Measurements from ENCODE around the gene MARK2. TPM values are rescaled to one million over a fixed set of nuclear protein-coding genes. Genes with fewer than 3 reads are reported as not detected.
A peak's percentile ranks its signal among the peaks of the same experiment; 100 is the strongest.

MARK2 gene
- total and polyA plus RNA-seq, 2 of the 8 experiments (the other 6 are each of a cell fraction or from before 2014, with no cell fraction given): 19.3 to 58.5 TPM

DNA sequence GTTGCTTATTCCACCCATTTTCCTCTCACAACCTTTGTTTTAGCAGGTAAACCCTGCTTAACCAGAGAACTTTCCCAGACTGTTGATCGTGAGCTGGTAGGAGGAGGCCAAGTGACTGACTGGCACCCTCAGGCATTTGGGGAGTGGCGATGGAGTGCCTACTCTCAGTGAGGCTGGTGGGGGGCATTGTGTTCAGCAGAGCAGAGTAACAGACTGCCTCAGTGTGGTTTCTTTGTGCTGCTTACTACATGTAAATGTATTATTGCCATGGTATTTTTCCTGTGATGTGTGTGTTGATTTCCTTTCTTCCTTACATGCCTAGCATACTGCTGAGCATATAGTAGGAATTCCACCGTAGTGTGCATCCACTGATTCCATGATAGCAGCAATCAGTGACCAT, 2.6 kb downstream of the MARK2 start:
- peak overlapping the region in 3 of 4 experiments; percentile 9 to 83 (median 36); a peak in 4 of 7 replicates for H3K9ac ChIP-seq (replicated peaks in 1 of 4; ENCODE audit: extremely low read depth in 1 of 4, low read depth in 3 of 4, low read length in 3 of 4)
- no peak overlapping the region for H3K4ac ChIP-seq (replicated peaks; ENCODE audit: insufficient read length, low read depth, low read length)
- H3K36me3 ChIP-seq (ENCODE audit: control insufficient read depth in 2 of 4, insufficient read depth in 4 of 4, low read length in 3 of 4): no peaks in the 10 kb centered on the region
- 44% methylated on average over 3 of the region's 3 CpGs; no CpG with 5 or more reads in 1 of the 2 experiments for WGBS, 2 experiments (ENCODE audit: extremely low coverage in 1 of 2, insufficient coverage in 1 of 2, insufficient read length in 1 of 2, insufficient replicate concordance in 2 of 2, low coverage in 1 of 2, low lambda C conversion rate in 2 of 2, missing lambda C conversion rate in 1 of 2)
- H3K79me1 ChIP-seq (ENCODE audit: low read depth, low read length): peaks cover 23% of the 10 kb centered on the region
- H3K14ac ChIP-seq (ENCODE audit: insufficient read length): no peak overlapping the region
- no peak overlapping the region for H4K5ac ChIP-seq (ENCODE audit: insufficient read length, low read depth, low read length)
- FAIRE-seq (no peak), DNase-seq (ENCODE audit: low read depth in 1 of 2, low spot score in 2 of 2) (peak in 1 of 2 experiments; percentile 61)
- H2AFZ ChIP-seq (ENCODE audit: low read length): no peak overlapping the region
- H4K20me1 ChIP-seq (replicated peaks in 1 of 2; ENCODE audit: control insufficient read depth in 1 of 2, insufficient read depth in 2 of 2, low read length in 2 of 2): peaks cover 24 to 31% of the 10 kb centered on the region in 2 experiments
- H3K4me1 ChIP-seq (replicated peaks in 1 of 4; ENCODE audit: control insufficient read depth in 3 of 4, insufficient read depth in 4 of 4, low read length in 3 of 4): peaks cover 26 to 47% (median 34%) of the 10 kb centered on the region in 4 experiments
- H3K4me2 ChIP-seq (ENCODE audit: insufficient read depth in 1 of 2, low read depth in 2 of 2, low read length in 2 of 2): peak overlapping the region; percentile 87 to 99
- no peak overlapping the region for H4K91ac ChIP-seq (replicated peaks; ENCODE audit: insufficient read length, low read length)
- H4K8ac ChIP-seq (ENCODE audit: extremely low read depth, insufficient read depth, low read length): no peak overlapping the region
- no peak overlapping the region for H3K56ac ChIP-seq (replicated peaks; ENCODE audit: insufficient read length, low read depth, low read length)
- 0 out of 2 replicates have a peak overlapping the region, but pooled peaks have one; percentile 13 for H2BK5ac ChIP-seq (ENCODE audit: low read depth, low read length)
- no peak overlapping the region for H2BK20ac ChIP-seq (ENCODE audit: low read length)
- no peak overlapping the region for H2BK120ac ChIP-seq (replicated peaks; ENCODE audit: low read depth, low read length)
- TF ChIP-seq TEAD4 (IDR thresholded peaks at IDR 0.05; ENCODE audit: low read depth, low read length): peak; percentile 22; the same call in 1 of the 2 replicates
- 0 out of 2 replicates have a peak, but pooled peaks have one; percentile 14 for TF ChIP-seq SP1 (IDR thresholded peaks at IDR 0.05; ENCODE audit: low read depth, low read length)
- no peak for TF ChIP-seq CTBP2 (IDR thresholded peaks at IDR 0.05; ENCODE audit: borderline replicate concordance, insufficient read depth, insufficient read length, low read length)
- no peak for TF ChIP-seq SAP30 (IDR thresholded peaks at IDR 0.05; ENCODE audit: insufficient read depth, insufficient replicate concordance, low read length)
- no peak for TF ChIP-seq SIX5 (IDR thresholded peaks at IDR 0.05; ENCODE audit: low read depth, low read length)
- H3K23me2 ChIP-seq (ENCODE audit: low read depth, low read length): peaks cover 16% of the 10 kb centered on the region
- ChIA-PET CTCF (ENCODE audit: partially characterized antibody) (interaction anchor here (0.8 to 4.9 kb wide), 12 partner anchors 11 to 120 kb away, joined by 3 to 19 read pairs (median 5); no protein-coding TSS in a partner anchor), POLR2A (ENCODE audit: partially characterized antibody) (interaction anchor here (0.6 to 1.8 kb wide), 8 partner anchors 9 to 104 kb away, joined by 3 to 6 read pairs (median 3); no protein-coding TSS in a partner anchor)
- no peaks in the 10 kb centered on the region for H3K27me3 ChIP-seq (replicated peaks in 1 of 4; ENCODE audit: control insufficient read depth in 3 of 4, extremely low read depth in 1 of 4, insufficient read depth in 3 of 4, low read length in 3 of 4)
- H3K18ac ChIP-seq (ENCODE audit: extremely low read depth, low read length): no peak overlapping the region
- peaks cover 24 to 71% of the 10 kb centered on the region in 2 experiments for H3K79me2 ChIP-seq (ENCODE audit: control insufficient read depth in 1 of 2, insufficient read depth in 2 of 2, low read length in 2 of 2)
- no peaks in the 10 kb centered on the region for H3K9me3 ChIP-seq (ENCODE audit: insufficient read depth in 2 of 2, low read depth in 1 of 2, low read length in 1 of 2)
- no peak overlapping the region for H2BK15ac ChIP-seq (ENCODE audit: low read length)
- no peak overlapping the region for H3K23ac ChIP-seq (ENCODE audit: insufficient read length)
- 0 out of 2 replicates have a peak overlapping the region, but pooled peaks have one; percentile 2 for H2AK5ac ChIP-seq (ENCODE audit: low read depth, low read length)
- no peak overlapping the region for H3K27ac ChIP-seq (ENCODE audit: low read depth, low read length)
- peak overlapping the region; percentile 4 to 97 (median 84); a peak in 7 of 8 replicates for H3K4me3 ChIP-seq (ENCODE audit: extremely low read depth in 1 of 4, insufficient read depth in 2 of 4, low read depth in 3 of 4, low read length in 4 of 4)
- no peak overlapping the region for H2BK12ac ChIP-seq (ENCODE audit: low read depth, low read length)
